C4-2B (cell line): ENCODE results near the gene MYO1E.

Source experiments
- H3K27ac ChIP-seq: fragments of 450-650 bp; 2 replicates; pipeline ENCODE4 v1.5.1; 2017
- CTCF ChIP-seq: fragments of 450-650 bp; conservative IDR thresholded peaks from 2 replicates; pipeline ENCODE4 v1.5.1; 2017; ENCODE audit warnings: mild to moderate bottlenecking
- ZFX ChIP-seq: fragments of 450-650 bp; IDR thresholded peaks from 2 replicates; pipeline ENCODE4 v1.6.1; 2017

The MYO1E gene

GRCh38 chr15:59268852-59269407 is 103.7 kb downstream of the MYO1E start:
- no peak overlapping the region for H3K27ac ChIP-seq

GRCh38 chr15:59268168-59268851 is 104.4 kb downstream of the MYO1E start:
- no peak overlapping the region for H3K27ac ChIP-seq
- TF ChIP-seq ZFX (no peak), CTCF (no peak)

More at GRCh38 chr15:59268852-59269407, 103.7 kb downstream of the MYO1E start:
- TF ChIP-seq CTCF, result no peak
- TF ChIP-seq ZFX, result no peak

- no peak overlapping the region for H3K27ac ChIP-seq
- TF ChIP-seq CTCF (no peak), ZFX (no peak)
These were observed 106.6 kb downstream of the MYO1E start for GRCh38 chr15:59266028-59266427.

GRCh38 chr15:59262316-59262715 is 110.4 kb downstream of the MYO1E start:
- no peak overlapping the region for H3K27ac ChIP-seq
- TF ChIP-seq ZFX, result no peak
- no peak for TF ChIP-seq CTCF

- H3K27ac ChIP-seq, result no peak overlapping the region
- TF ChIP-seq ZFX (no peak), CTCF (no peak)
These were observed 112.6 kb downstream of the MYO1E start for GRCh38 chr15:59260090-59260489.

- TF ChIP-seq ZFX (no peak), CTCF (no peak)
These were observed 113.3 kb downstream of the MYO1E start for GRCh38 chr15:59259137-59259943.

GRCh38 chr15:59258317-59258716 is 114.4 kb downstream of the MYO1E start:
- no peak overlapping the region for H3K27ac ChIP-seq
- TF ChIP-seq ZFX, result no peak
- no peak for TF ChIP-seq CTCF

More at GRCh38 chr15:59259137-59259943, 113.3 kb downstream of the MYO1E start:
- no peak overlapping the region for H3K27ac ChIP-seq
